Fibroblast of skin of back (primary cell): ENCODE measurements around the gene MRGPRE.

Experiments
- DNase-seq: peaks from one replicate; pipeline ENCODE4 v3.0.0-alpha.2; 2013

The MRGPRE gene

DNA sequence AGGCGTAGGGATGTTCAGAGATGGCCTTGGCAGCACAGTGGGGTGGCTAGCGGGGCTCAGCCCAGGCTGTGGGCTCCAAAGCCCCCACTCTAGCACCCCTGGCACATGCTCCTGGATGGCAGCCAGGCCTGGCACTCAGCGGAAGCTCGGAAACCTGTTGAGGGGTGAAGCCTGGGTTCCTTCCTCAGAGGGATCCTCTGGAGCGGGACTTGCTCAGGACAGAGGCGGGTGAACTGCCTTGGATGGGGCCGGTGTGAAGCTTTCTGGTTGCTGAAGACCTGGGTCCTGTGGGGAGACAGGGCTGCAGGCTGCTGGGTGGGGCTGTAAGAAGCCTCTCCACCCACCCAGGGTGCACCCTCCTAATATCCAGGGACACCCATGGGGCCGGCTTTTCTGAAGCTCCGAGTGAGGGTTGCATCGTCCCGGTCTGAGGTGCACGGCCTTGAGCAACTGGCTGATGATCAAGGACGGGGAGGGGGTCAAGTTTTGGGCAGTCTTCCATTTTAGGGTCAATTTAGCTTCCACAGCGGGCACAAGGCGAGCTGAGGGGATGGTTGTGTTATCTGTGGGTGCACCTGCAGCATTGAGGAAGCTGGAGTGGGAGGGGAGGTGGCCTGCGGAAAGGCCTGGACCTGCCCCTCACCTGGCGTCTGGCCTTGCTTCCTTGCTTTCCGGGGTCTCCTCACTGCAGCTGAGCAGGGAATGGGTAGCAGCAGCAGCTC is 5.2 kb downstream of the MRGPRE start:
- no peak for DNase-seq

DNA sequence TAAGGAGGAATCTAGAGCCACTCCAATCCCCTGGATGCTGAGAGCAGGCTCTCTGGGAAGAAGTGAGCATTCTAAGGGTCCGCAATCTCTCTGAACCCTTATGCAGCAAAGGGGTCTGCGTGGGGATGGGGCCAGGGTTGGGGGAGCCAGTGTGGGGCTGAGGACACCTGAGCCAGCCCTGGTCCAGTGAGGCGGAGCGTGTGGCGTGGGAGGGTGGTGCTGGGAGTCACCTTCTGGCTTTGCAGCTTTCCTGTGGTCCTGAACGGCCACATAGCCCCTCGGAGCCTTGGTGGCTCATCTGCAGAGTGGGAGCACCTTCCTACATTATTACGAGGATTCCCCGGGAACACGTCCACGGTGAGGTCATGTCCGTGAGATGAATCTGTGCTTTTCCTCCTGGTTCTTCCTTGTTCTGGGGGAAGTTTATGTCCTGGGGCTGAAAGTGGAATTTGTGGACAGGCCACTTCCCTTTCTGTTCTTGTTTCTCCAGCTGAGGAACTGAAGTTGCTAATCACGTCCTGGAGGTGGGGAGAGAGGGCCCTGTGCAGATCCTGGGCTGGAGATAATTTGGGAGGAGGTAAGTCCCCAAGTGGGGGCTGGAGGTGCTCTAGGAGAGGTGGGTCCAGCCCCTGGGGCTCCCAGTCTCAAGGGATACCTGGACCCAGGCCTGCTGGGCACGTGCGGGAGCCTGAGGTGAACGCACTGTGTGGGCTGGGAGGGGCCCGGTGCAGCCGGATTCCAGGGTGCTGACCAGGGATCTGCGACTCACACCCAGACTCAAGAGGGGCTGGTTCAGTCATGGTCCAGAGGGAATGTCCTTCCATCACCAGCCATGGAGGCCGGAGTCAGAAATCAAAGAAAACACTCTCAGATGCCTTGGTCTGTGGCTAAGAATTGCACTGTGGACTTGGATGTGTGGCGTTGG is 6.1 kb downstream of the MRGPRE start:
- peak; percentile 8 for DNase-seq

DNA sequence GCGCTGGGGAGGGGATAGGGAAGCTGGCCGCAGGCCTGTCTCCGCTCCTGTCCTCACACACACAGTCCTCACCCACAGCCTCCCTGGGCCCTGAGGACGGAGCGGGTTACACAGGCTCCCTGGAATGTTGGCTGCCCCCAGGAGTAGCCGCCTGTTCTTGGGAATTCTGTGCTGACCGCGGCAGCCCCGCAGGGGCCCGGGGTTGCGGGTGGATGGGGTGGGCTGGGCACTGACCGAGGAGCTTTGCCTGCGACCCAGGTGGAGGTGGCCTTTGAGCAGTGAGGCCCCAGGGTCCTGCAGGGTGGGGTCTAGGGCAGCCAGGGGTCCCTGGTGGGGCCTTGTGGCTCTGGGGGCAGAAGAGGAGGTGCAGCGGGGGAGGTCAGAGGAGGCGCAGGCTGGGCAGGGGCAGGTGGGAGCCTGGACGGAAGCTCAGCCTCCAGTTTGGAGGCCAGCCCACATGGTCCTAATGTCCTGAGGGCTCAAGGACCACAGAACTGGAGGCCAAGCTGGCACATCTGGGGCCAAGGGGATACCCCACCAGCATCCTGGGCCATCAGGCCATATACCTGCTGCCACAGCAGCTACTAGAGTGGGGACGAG is 7.0 kb downstream of the MRGPRE start:
- DNase-seq = no peak

DNA sequence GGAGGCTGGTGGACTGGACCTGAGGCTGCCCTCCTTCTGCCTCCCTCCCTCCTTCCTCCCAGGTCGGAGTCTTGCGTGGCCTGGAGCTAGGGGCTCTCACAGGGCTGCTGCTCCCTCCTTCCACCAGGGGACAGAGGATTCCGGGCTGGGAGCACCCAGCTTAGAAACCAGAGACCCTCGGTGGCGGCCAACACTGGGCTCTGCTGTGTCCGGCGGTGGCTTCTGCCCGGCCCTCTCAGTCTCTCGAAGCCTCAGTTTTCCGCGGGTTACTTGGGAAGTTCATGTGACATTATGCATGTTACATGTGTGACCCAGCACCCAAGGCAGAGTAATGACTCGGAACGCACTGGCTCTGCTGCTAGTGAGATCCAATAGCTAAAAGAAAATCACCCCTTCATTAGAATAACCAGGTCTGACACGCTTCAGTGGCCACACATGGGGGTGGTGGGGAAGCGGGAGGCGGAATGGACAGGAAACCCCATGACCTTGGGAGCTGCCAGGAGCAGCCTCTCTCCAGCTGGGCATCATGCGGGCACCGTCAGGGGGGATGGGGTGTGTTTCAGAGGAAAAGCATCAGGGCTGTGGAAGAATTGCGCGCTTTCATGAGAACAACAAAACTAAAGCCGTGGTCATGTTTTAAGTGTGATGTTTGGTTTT is 7.7 kb downstream of the MRGPRE start:
- DNase-seq = no peak

DNA sequence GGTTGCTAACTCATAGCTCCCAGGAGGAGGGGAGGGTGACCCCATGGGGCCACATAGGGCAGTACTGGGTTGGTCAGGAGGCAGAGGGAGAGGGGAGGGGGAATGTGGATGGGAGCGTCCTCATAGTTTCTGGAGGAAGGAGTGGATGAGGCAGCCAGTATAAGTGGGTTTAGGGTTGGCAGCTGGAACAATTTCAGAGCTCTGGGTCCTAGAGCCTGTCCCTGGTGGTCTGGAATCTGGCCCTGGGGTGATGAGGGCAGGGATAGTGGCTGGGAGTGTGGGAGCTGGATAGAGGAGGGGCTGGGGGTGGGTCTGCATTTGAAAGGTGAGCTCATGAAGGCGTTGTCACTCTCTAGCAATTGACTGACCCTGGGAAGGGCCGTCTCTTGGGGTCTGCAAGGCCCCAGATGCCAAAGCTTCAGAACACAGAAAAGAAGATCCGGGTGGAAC is 8.3 kb downstream of the MRGPRE start:
- no peak for DNase-seq

DNA sequence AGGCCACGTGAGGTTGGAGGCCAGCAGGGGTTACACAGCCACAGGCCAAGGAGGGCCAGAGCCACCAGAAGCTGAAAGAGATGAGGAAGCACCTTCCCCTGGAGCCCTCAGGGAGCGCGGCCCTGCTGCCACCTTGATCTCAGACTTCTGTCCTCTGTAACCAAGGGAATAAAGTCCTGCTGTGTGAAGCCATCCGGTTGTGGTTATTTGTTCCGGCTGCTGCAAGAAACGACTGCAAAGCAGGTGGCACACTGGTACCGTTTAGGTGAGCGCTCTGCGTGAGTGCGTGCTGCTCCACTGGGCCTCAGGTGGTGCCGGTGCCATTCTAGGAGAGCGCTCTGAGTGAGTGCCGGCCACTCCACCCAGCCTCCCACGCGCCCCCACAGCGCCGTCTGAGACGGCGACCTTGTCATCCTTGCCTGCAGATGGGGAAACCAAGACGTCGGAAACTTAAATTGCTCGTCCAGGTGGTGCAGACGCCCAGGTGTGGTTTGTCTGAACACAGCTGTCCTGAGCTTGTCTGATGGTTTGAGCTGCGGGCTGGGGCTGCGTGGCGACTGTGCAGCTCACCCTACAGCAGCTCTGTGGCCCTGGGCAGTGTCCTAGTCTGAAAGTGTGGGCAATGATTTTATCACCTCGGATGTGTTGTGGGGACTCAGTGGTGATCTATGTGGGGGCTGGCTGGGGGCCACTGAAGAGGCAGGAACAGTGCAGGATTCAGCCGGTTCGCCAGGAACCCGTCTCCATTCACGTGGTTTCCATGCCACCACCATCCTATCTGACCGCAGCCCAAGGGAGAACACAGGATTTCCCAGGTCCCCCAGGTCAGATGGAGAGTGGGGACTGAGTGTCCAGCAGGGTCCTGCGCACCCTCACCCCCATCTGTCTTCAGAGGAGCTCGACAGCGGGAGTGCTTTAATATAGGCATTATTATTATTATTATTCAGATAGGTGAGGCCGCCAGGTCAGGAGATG is 9.0 kb downstream of the MRGPRE start:
- DNase-seq = no peak

DNA sequence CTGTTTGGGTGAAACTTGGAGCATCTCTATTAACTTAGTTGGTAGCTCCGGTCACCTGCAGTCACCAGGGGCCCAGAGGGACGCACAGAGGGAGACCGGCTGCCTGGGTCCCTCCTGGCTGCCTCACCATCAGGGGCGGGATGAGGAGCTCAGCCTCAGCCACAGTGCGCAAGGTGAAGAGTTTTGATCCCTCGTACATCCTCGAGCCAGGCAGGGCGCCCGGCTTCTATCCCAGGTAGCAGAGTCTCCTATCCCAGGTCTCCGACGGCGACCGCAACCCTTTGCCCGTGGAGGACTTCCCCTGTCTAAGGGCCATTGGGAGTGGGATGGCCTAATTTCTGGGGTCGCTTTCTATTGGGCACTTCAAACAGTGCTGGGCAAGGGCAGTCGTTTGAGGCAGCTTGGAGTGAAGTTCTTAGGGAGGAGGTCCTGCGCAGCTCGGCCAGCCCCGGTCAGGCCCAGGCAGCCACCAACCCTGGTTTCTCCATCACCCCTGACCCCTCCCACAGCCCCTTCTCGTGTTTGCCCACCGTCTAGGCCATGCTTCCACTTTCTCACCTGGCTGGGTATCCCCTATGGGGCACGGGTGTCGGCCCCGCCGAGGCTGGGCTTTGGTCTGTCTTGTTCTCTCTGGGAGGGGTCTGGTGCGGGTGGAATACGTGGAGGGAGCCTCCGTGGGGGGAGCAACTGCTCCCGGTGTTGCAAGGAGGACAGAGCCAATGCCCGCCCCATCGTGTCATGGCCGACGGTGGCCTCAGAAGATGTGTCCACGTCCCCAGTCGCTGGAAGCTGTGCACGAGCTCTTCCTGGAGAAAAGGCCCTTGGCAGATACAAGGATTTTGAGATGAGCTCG is 10.0 kb downstream of the MRGPRE start:
- DNase-seq = no peak

DNA sequence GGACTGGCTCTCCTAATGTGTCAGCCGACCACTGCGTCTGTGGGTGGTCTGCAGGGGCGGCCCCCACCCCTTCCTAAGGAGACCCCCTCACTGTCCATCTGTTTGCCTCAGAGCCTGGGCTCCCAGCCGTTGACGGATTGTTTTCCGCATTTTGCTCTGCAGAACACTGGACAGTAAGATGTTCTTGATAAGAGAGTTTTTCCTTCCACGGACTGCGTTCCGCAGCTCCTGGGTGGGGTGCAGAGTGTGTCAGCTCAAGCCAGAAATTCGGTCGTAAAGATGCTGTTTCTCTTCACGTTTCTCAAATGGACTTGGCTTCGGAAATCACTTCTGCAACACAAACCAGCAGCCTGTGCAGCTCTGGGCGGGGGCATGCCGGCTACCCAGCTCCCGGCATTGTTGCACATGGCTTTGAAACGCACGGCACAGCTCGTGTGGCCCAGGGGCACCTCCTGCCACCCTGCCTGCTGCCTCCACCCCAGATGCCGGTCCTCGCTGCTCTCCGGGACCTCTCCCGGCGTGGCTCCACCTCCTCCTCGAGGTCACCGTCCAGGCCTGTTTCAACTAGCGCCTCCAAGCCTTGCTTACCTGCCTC is 10.7 kb downstream of the MRGPRE start:
- no peak for DNase-seq

DNA sequence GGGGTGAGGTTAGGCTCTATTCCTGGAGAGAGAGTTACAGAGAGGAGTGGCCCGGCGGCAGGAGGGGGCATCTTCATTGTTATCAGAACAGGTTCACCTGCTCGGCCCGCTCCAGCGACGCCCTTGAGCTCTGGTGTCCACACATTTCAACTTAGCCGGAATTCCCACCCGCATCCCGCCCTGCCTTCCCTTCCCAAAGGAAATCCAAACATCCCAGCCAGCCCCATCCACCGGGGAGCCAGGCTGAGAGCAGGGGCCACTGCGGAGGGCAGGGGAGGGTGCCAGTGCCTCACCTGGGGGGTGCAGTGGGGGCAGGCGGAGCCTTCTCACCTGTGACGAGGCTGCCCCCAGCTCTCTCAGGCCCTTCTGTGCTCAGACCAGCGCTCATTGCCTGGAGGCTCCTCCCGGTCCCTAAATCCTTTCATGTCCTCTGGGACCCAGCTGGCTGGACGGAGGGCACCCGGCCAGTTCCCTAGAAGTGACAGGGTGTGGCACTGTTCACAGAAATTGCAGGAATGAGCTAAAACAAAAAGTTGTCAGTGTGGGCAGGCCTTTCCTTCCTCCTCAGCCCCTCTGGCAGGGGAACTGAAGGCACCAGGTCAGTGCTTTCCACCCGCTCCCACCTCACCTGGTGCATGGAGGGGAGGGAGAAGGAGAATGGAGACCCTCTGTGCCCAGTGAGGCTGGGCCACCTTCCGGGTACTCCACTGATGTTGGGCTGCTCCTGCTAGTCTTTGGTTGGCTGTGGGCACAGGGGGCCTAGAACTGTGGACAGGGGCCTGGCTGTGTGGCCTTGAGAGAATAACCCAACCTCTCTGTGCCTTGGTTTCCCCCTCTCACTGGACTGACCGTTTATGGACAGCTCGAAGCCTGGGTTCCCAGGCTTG is 11.5 kb downstream of the MRGPRE start:
- no peak for DNase-seq

DNA sequence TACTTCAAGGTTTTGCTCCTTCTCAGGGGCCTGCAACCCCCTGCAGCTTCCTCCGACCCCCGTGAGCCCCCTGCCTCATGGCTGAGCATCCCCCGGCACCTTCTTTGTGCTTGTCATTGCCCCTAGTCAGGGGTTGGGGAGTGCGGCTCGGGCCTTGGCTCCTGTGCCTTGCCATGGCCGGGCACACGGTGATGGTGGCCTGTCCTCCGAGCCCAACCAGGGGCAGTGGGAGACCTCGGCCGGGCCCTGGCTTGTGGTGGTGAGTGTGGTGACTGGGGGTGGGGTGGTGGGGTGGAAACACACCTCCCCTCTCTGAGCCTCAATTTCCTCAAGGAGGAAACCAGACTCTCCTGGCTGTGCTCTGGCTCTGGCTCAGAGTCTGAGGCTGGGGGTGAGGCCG is 12.1 kb downstream of the MRGPRE start:
- DNase-seq = no peak

DNA sequence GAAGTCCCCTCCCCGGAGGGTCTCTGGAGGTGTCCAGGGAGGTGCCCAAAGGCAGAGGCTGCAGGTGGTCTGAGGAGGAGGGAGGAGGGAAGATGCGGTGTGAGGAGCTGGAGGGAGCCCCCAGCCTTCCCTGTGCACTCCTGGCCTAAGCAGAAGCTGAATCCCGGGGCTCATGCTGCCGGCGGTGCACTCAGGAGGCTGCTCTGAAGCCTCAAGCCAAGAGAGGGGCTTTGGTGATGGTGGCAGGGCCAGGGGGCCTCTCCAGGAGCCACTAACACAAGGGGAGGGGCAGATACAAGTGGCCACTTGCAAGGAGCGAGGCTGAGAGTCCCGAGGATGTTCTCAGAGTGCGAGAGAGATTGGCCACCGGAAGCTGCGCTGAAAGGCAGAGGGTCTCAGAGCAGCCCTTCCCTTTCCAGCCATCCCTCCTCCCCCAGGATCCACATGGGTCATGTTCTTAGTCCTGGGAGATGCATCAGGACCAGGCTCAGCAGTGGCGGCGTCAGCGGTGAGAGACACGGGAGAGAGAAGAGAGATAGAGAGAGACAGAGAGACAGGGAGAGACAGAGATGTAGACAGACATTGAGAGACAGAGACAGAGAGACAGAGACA is 12.8 kb downstream of the MRGPRE start:
- DNase-seq = no peak

DNA sequence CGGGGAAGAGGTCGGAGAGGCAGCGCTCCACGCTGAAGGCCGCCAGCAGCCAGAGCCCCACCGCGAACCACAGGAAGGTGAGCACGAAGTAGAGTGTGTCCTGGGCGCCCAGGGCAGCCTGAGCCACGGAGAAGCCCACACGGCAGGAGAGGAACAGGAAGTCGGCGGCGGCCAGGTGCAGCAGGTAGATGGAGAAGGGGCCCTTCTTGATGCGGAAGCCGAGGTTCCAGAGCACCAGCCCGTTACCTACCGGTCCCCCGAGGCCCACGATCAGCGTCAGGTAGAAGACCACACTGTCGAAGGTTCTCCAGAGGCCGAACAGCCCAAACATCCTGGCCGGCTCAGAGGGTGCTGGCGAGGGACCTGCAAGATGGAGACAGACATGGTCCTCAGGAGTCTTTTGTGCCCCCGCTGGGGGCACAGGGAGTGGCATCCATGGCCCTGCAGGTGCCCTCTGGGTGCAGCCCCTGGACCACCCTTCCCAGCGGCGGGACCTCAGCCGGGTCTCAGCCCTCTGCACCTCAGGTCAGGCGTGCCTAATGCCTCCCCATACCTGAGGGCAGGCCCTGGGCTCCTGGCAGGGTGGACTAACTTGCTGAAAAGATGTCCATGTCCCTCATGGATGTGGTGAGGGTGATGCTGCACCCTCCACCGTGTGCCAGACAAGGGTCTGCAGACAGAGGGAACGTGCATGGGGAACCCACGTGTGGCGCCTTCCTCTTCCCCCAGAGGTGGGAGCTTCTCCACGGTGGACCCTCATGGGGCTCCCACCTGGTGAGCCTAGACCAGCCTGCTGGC is 13.5 kb downstream of the MRGPRE start, which contains the start of gene MRGPRG:
Gene MRGPRG (minus strand): TSS at position 331 of the 798 bp plus-strand sequence. CDS start 0 bp downstream, at position 331.
- no peak for DNase-seq

DNA sequence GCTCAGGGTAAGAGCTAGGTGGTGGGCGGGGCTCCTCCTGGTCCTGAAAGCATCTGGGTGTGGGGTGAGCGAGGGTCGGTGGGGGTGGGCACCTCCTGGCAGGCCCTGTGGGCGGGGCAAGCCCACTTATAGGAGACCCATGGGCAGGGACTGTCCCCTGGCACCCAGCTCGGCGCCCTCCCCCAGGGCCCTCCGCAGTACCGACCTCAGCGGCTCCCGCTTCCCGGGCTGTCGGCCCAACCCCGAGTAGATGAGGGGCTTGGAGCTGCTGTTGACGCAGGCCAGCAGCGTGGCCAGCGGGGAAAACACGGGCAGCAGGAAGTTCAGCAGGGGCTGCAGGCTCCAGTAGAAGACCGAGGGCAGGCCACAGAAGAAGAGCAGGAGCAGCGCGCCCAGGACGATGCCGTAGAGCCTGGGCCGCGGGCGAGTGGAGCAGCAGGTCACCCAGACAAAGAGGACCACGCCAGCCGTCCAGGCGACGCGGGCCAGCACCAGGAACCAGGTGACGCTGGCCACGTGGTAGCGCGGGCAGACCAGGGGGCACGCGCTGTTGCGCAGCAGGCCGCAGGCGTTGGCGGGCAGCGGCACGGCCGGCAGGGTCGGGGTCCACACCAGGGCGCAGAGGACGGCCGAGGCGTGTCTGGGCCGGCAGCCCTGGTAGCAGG is 14.3 kb downstream of the MRGPRE start:
- DNase-seq = no peak

DNA sequence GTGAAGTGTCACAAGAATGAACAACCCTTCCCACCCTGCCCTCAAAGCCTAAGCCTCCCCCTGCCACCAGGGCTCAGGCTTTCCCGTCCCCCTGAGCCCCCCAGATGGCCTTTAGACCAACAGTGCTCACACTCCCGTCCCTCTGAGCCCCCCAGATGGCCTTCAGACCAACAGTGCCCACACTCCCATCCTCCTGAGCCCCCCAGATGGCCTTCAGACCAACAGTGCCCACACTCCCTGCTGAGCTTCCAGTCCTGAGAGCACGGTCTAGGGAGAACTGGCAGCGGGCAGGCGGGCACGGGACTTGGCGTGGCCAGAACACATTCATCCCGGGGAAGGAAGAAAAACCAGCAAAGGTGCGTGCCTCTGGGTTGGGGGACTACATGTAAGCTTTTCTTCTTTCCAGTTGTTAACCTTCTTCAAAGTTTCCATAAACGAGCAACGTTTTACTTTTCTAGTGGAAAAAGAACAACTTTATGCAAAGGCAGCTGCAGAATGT is 16.1 kb downstream of the MRGPRE start:
- DNase-seq = no peak

DNA sequence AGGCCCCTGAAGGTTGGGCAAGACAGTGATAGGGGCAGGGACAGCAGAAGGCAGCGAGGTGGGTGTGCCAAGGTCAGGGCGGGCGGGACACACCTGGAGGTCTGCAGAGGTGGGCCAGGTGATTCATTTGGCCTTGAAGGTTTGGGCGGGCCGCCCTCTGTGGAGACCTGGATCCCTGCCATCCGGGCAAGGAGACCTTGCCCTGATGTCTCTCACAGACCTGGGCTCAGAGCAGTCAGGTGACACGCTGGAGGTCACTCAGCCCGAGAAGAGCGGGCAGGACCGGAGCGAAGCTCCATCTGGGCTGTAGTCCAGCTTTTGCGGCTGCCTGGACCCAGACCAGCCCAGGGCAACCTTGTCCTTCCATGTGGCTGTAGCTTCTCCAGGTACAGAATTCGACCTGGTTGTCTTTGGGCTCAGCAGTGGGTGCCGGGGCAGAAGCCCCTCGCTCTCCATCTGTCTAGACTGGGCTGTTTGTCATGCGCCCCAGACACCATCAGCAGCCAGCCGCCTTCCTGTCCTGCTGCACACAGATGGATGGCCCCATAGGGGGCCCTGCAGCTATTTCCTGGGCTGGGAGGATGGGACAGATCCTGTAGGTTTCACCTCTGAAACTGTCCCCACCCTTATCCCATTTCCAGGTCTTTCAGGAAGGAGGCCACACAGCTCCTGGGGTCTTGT is 16.7 kb downstream of the MRGPRE start:
- DNase-seq = no peak

DNA sequence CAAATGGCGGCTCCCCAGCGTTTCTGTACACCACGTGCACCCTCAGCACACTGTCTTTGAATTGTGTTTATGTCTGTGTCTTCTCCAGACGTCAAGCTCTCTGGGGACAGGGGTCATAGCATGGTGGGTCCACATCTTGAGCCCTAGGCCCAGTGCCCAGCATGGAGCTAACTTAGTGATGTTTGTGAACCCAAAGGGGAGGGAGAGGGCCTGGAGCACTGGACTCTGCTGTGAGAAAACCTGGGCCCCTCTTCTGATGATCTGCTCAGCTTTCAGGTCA is 17.9 kb downstream of the MRGPRE start:
- DNase-seq = no peak
